ENCODE results near the gene SBK2. TPM values are rescaled to one million over a fixed set of nuclear protein-coding genes. Genes with fewer than 3 reads are reported as not detected.

SBK2 gene
- total and polyA plus RNA-seq, 9 of the 15 experiments (the other 6 are each of a cell fraction or from before 2014, with no cell fraction given) = not detected

DNA sequence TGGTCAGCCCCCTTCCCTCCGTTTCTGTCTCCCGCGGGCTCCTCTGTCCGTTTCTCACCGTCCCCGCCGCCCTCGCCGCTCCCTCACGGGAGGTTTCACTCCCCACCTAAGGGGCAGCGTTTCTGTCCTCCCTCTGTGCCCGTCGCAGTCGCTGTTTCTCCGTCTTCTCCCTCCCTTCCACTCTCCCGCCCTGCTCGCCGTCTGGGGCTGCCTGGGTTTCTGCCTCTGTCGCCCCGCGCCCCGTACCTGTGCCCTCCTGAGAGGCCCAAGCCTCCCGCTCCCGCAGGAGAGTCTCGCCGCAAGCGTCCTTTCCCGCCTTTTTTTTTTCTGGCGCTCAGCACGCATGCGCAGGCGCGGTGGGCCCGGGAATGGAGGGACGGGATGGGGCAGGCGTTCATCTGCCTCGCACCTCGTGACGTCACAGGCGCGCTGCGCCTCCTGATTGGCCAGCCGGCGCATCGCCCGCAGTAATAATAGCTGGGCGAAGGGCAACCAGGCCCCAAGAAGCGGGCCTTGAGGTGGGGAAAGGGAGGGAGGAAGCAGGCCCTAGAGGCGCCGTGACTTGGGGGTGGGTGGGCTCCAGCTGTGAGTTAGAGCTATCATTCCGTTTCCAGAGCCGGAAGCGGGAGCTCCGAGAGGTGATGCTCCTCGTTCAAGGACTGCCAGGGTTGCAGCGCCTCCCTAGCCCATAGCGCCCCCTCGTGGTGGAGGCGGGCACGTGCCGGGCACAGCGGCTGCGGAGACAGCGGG lies 33.3 kb downstream of the SBK2 start (continued):
- TF ChIP-seq, protein P1, sequence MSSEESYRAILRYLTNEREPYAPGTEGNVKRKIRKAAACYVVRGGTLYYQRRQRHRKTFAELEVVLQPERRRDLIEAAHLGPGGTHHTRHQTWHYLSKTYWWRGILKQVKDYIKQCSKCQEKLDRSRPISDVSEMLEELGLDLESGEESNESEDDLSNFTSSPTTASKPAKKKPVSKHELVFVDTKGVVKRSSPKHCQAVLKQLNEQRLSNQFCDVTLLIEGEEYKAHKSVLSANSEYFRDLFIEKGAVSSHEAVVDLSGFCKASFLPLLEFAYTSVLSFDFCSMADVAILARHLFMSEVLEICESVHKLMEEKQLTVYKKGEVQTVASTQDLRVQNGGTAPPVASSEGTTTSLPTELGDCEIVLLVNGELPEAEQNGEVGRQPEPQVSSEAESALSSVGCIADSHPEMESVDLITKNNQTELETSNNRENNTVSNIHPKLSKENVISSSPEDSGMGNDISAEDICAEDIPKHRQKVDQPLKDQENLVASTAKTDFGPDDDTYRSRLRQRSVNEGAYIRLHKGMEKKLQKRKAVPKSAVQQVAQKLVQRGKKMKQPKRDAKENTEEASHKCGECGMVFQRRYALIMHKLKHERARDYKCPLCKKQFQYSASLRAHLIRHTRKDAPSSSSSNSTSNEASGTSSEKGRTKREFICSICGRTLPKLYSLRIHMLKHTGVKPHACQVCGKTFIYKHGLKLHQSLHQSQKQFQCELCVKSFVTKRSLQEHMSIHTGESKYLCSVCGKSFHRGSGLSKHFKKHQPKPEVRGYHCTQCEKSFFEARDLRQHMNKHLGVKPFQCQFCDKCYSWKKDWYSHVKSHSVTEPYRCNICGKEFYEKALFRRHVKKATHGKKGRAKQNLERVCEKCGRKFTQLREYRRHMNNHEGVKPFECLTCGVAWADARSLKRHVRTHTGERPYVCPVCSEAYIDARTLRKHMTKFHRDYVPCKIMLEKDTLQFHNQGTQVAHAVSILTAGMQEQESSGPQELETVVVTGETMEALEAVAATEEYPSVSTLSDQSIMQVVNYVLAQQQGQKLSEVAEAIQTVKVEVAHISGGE (CRISPR knock-in tag; IDR thresholded peaks at IDR 0.05) = peak in 1 of 3 experiments; percentile 41; a peak in 1 of 6 replicates
- peak; percentile 93; the same call in 1 of the 2 replicates for TF ChIP-seq GTF2F1 (IDR thresholded peaks at IDR 0.05; ENCODE audit: low read depth, low read length)

DNA sequence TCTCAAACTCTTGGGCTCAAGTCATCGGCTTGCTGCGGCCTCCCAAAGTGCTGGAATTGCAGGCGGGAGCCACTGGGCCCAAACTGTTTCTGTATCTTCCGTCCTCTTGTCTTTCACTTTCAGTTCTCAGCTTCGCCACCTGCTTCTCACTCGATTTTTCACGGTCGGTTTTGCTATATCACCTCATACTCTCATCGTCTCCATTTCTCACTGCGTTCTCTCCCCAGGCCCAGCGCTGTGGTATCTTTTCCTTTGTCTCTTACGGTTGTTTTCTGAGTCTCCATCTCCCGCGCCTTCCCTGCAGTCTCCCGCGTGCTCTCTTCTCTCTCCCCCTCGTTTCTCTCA lies 33.8 kb downstream of the SBK2 start:
- Histone ChIP-seq H3K36me3 (ENCODE audit: control insufficient read depth, insufficient read depth, low read length) (no peaks in the 10 kb centered on the region), H3K79me2 (ENCODE audit: control insufficient read depth, insufficient read depth, low read length) (no peaks in the 10 kb centered on the region), H3K27ac (ENCODE audit: extremely low read depth, low read depth, low read length) (peak overlapping the region; percentile 61; the same call in 2 of the 3 replicates), H2AFZ (ENCODE audit: low read depth, low read length) (peak overlapping the region; percentile 97), H3K4me3 (no peak overlapping the region), H3K9me3 (replicated peaks; ENCODE audit: control insufficient read depth, insufficient read depth, low read depth, low read length) (no peaks in the 10 kb centered on the region; the same call in 1 of the 2 replicates), H3K27me3 (ENCODE audit: control insufficient read depth in 2 of 2, insufficient read depth in 2 of 2, low read length in 2 of 2) (no peaks in the 10 kb centered on the region; a peak in 1 of 5 replicates), H3K4me2 (ENCODE audit: insufficient read depth, low read length) (no peak overlapping the region), H3K9me1 (ENCODE audit: control insufficient read depth, insufficient read depth, low read length) (no peaks in the 10 kb centered on the region), H3K9ac (ENCODE audit: insufficient read depth in 1 of 2, low read depth in 2 of 2, low read length in 2 of 2) (peak overlapping the region; percentile 49 to 82; a peak in 3 of 4 replicates), H4K20me1 (replicated peaks; ENCODE audit: control insufficient read depth, insufficient read depth, low read length) (no peaks in the 10 kb centered on the region; the same call in 1 of the 2 replicates), H3K4me1 (replicated peaks in 1 of 2; ENCODE audit: control insufficient read depth in 2 of 2, insufficient read depth in 2 of 2, low read length in 2 of 2) (peaks cover 9 to 24% of the 10 kb centered on the region in 2 experiments)
- in situ Hi-C loops (cut with MboI) = no loop called here
- TSS peak; percentile 76 for BruUV-seq (replicated peaks)
- ATAC-seq (no peak), DNase-seq (ENCODE audit: extremely low read depth in 1 of 4, low spot score in 3 of 4) (no peak), FAIRE-seq (no peak)
- ChIA-PET POLR2A (interaction anchor here (0.6 to 1.9 kb wide), 3 partner anchors 9 to 97 kb away, joined by 3 to 11 read pairs (median 10); partner anchors contain the start of gene UBE2S), CTCF (ENCODE audit: low intra/inter-chr PET ratio) (interaction anchor here (1.1 to 1.3 kb wide), 2 partner anchors 50 to 358 kb away, joined by 3 to 6 read pairs; no protein-coding TSS in a partner anchor)
- intact Hi-C loops (cut with micrococcal nuclease) = loop anchor here (10.0 kb wide), 1 partner anchor 348 kb away; the partner anchor contains the start of gene TNNI3
- WGBS (ENCODE audit: insufficient coverage, low coverage, missing lambda C conversion rate) = 88% methylated on average over 10 of the region's 17 CpGs
- TF ChIP-seq ZBTB43 (CRISPR knock-in tag; IDR thresholded peaks at IDR 0.05) (no peak), ZNF707 (CRISPR knock-in tag; conservative IDR thresholded peaks at IDR 0.05) (no peak), TAF15 (IDR thresholded peaks at IDR 0.05; ENCODE audit: low read depth, low read length) (no peak), SMARCA4 (IDR thresholded peaks at IDR 0.05) (0 out of 2 replicates have a peak, but pooled peaks have one; percentile 21), RFX5 (IDR thresholded peaks at IDR 0.05; ENCODE audit: low read depth, low read length) (no peak), SPI1 (IDR thresholded peaks at IDR 0.05; ENCODE audit: borderline replicate concordance, low read depth, low read length) (no peak), SMAD2 (IDR thresholded peaks at IDR 0.05; ENCODE audit: low read depth, low read length) (no peak), CREM (IDR thresholded peaks at IDR 0.05; ENCODE audit: low read depth) (no peak)
- TF ChIP-seq, protein P2, sequence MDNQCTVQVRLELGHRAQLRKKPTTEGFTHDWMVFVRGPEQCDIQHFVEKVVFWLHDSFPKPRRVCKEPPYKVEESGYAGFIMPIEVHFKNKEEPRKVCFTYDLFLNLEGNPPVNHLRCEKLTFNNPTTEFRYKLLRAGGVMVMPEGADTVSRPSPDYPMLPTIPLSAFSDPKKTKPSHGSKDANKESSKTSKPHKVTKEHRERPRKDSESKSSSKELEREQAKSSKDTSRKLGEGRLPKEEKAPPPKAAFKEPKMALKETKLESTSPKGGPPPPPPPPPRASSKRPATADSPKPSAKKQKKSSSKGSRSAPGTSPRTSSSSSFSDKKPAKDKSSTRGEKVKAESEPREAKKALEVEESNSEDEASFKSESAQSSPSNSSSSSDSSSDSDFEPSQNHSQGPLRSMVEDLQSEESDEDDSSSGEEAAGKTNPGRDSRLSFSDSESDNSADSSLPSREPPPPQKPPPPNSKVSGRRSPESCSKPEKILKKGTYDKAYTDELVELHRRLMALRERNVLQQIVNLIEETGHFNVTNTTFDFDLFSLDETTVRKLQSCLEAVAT (IDR thresholded peaks at IDR 0.05) = peak in 1 of 2 experiments; percentile 74; a peak in 1 of 4 replicates
